Panc1 (cell line): ENCODE data around the gene C3orf22. TPM values are rescaled to one million over a fixed set of nuclear protein-coding genes. Genes with fewer than 3 reads are reported as not detected.

Source experiments
- ATAC-seq: fragments of 200-7000 bp; cut with Tn5 transposase; 2 replicates; pipeline ENCODE4 v1.9.1; 2020; ENCODE audit warnings: mild to moderate bottlenecking, moderate library complexity
- BruUV-seq: library from RNA; stranded (reverse); fragments of 400-500 nt; replicated peaks from 2 replicates; lab custom pipeline; 2021; lab: Mats Ljungman, UMichigan
- CTCF ChIA-PET: fragments of 300-600 bp; sonication (Branson Sonifier 250); formaldehyde crosslinking; loops from one replicate; lab custom pipeline; 2022; ENCODE audit warnings: antibody characterized with exemption; lab: Charles Lee
- POLR2A ChIA-PET: fragments of 300-600 bp; sonication (Branson Sonifier 250); formaldehyde crosslinking; loops from one replicate; lab custom pipeline; 2022; ENCODE audit warnings: antibody characterized with exemption; lab: Charles Lee
- DNase-seq: peaks from one replicate; pipeline ENCODE4 v3.0.0-alpha.2; 2010; ENCODE audit warnings: low read depth, low spot score
- H3K27ac ChIP-seq: 2 replicates; pipeline ENCODE4 v1.5.1; 2011; ENCODE audit warnings: mild to moderate bottlenecking, low read length, inconsistent platforms
- H3K27me3 ChIP-seq: fragments of 200-500 bp; sonication (Bioruptor generic); 2 replicates; pipeline ENCODE4 v1.6.0; 2014; ENCODE audit warnings: low read length, inconsistent platforms; ENCODE audit not compliant: control insufficient read depth, insufficient read depth
- H3K36me3 ChIP-seq: fragments of 200-500 bp; sonication (Bioruptor generic); 2 replicates; pipeline ENCODE4 v1.5.1; 2014; ENCODE audit warnings: inconsistent platforms, mild to moderate bottlenecking, low read length, moderate library complexity; ENCODE audit not compliant: control insufficient read depth, insufficient read depth
- H3K4me1 ChIP-seq: 2 replicates; pipeline ENCODE4 v1.5.1; 2011; ENCODE audit warnings: inconsistent platforms, mild to moderate bottlenecking, low read length, moderate library complexity; ENCODE audit not compliant: control insufficient read depth, insufficient read depth
- H3K4me3 ChIP-seq, 2 experiments: 2 replicates each; pipeline ENCODE4 v1.5.1; 2011 to 2012; ENCODE audit warnings: low read depth in 2 of 2, low read length in 2 of 2, mild to moderate bottlenecking in 2 of 2, inconsistent platforms in 1 of 2, moderate library complexity in 1 of 2
- H3K9me3 ChIP-seq: fragments of 200-500 bp; sonication (Bioruptor generic); 2 replicates; pipeline ENCODE4 v1.5.1; 2014; ENCODE audit warnings: low read depth, mild to moderate bottlenecking, inconsistent platforms, low read length, moderate library complexity; ENCODE audit not compliant: control insufficient read depth, insufficient read depth
- POLR2AphosphoS5 ChIP-seq: IDR thresholded peaks from 2 replicates; pipeline ENCODE4 v1.6.1; 2012; ENCODE audit warnings: mild to moderate bottlenecking, low read depth, low read length, moderate library complexity
- SIN3A ChIP-seq: IDR thresholded peaks from 2 replicates; pipeline ENCODE4 v1.6.1; 2012; ENCODE audit warnings: low read depth, mild to moderate bottlenecking, low read length, moderate library complexity, borderline replicate concordance; ENCODE audit not compliant: insufficient read depth
- TCF7L2 ChIP-seq: IDR thresholded peaks from 2 replicates; pipeline ENCODE4 v1.6.1; 2011; ENCODE audit warnings: mild to moderate bottlenecking, low read depth, low read length, inconsistent platforms
- in situ Hi-C: cut with HindIII; loops from 2 replicates; pipeline ENCODE4 v1.10.0; 2016; ENCODE audit warnings: low sequenced_read_pairs, low pct_unique_long_range_greater_than_20kb
- intact Hi-C: fragments of 100-400 bp; cut with micrococcal nuclease; formaldehyde crosslinking; loops from one replicate; pipeline ENCODE4 v1.10.0; 2022; ENCODE audit not compliant: unreplicated experiment
- total RNA-seq: library from RNA; stranded (reverse); gene quantifications from one replicate; pipeline ENCODE4 v1.2.1, GENCODE V29; 2021; ENCODE audit not compliant: unreplicated experiment
- TF ChIP-seq, protein P1 (sequence below), 2 experiments: IDR thresholded peaks; 2 replicates each; pipeline ENCODE4 v1.6.1; 2011 to 2012; ENCODE audit warnings: low read depth in 2 of 2, control low read depth in 1 of 2, low read length in 1 of 2, mild to moderate bottlenecking in 1 of 2, moderate library complexity in 1 of 2; ENCODE audit not compliant: insufficient read depth in 1 of 2
- TF ChIP-seq, protein P2 (sequence below): fragments of 450-650 bp; IDR thresholded peaks from 2 replicates; pipeline ENCODE4 v1.5.1; 2017; ENCODE audit warnings: mild to moderate bottlenecking

Gene C3orf22
- total RNA-seq, 1 experiment from 2014 or later: not detected

DNA sequence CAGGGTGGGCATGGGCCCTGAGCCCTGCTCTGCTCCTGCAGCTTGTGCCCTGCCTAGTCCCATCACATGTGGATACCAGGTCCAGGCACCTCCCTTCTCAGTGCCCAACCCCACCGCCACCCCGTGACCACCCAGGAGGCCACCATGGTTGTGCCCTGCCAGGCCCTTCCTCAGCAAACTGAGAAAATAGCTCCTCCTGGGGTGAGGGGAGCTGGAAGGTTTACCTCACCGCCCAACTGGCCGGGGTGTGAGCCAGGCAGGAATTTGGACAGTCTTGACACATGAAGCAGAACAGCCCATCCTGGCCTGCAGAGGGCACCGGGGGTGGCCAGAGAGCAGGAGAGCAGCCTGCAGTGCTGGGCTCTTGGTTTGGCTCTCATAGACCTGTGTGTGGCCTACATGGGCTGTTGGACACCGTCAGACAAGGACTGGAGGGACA is 11.4 kb upstream of the C3orf22 start:
- Histone ChIP-seq H3K27ac (no peak overlapping the region), H3K9me3 (no peaks in the 10 kb centered on the region), H3K4me3 (no peak overlapping the region), H3K27me3 (peaks cover 23% of the 10 kb centered on the region), H3K4me1 (no peaks in the 10 kb centered on the region), H3K36me3 (no peaks in the 10 kb centered on the region)
- intact Hi-C loops: no loop called here
- in situ Hi-C loops: no loop called here
- no TSS peak for BruUV-seq
- TF ChIP-seq POLR2AphosphoS5: no peak
- TF ChIP-seq, protein P1, sequence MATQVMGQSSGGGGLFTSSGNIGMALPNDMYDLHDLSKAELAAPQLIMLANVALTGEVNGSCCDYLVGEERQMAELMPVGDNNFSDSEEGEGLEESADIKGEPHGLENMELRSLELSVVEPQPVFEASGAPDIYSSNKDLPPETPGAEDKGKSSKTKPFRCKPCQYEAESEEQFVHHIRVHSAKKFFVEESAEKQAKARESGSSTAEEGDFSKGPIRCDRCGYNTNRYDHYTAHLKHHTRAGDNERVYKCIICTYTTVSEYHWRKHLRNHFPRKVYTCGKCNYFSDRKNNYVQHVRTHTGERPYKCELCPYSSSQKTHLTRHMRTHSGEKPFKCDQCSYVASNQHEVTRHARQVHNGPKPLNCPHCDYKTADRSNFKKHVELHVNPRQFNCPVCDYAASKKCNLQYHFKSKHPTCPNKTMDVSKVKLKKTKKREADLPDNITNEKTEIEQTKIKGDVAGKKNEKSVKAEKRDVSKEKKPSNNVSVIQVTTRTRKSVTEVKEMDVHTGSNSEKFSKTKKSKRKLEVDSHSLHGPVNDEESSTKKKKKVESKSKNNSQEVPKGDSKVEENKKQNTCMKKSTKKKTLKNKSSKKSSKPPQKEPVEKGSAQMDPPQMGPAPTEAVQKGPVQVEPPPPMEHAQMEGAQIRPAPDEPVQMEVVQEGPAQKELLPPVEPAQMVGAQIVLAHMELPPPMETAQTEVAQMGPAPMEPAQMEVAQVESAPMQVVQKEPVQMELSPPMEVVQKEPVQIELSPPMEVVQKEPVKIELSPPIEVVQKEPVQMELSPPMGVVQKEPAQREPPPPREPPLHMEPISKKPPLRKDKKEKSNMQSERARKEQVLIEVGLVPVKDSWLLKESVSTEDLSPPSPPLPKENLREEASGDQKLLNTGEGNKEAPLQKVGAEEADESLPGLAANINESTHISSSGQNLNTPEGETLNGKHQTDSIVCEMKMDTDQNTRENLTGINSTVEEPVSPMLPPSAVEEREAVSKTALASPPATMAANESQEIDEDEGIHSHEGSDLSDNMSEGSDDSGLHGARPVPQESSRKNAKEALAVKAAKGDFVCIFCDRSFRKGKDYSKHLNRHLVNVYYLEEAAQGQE (IDR thresholded peaks at IDR 0.05; ENCODE audit: insufficient read depth in 1 of 2, low read depth in 2 of 2, low read length in 1 of 2): no peak
- TF ChIP-seq, protein P2, sequence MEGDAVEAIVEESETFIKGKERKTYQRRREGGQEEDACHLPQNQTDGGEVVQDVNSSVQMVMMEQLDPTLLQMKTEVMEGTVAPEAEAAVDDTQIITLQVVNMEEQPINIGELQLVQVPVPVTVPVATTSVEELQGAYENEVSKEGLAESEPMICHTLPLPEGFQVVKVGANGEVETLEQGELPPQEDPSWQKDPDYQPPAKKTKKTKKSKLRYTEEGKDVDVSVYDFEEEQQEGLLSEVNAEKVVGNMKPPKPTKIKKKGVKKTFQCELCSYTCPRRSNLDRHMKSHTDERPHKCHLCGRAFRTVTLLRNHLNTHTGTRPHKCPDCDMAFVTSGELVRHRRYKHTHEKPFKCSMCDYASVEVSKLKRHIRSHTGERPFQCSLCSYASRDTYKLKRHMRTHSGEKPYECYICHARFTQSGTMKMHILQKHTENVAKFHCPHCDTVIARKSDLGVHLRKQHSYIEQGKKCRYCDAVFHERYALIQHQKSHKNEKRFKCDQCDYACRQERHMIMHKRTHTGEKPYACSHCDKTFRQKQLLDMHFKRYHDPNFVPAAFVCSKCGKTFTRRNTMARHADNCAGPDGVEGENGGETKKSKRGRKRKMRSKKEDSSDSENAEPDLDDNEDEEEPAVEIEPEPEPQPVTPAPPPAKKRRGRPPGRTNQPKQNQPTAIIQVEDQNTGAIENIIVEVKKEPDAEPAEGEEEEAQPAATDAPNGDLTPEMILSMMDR: no peak
- no peak for TF ChIP-seq SIN3A
- TF ChIP-seq TCF7L2: no peak
- DNase-seq (no peak), ATAC-seq (peak; percentile 50; the same call in 1 of the 2 replicates)
- ChIA-PET CTCF (no interaction called here), POLR2A (no interaction called here)

DNA sequence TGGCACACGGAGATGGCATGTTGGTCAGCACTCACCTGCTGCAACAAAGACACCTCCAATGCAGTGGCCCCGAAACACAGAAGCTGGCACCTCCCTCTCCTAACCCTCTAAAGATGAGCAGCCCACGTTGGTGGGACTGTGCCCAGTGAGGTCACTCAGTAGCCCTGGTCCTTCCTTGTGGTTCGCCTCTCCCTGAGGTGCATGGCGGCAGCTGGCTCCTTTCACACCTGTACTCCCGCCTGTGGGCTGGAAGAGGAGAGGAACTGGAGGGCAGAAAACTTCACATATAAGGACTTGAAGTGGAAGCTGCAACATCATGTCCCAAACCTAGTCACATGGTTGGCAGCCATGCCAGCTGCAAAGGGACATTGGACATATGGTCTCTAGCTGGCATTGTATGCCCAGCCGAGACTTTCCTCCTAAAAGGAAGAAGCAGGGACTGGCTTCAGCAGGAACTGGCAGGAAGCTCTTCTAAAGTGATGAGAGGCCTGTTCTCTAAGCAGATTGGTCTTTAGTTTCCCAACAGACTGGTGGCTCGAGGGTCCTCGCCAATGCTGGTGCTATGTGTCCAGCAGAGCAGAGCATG is 10.8 kb upstream of the C3orf22 start:
- CTCF ChIA-PET: no interaction called here
- BruUV-seq: no TSS peak

More for the DNA sequence above, 10.8 kb upstream of the C3orf22 start:
- no peak overlapping the region for H3K4me3 ChIP-seq
- DNase-seq (no peak), ATAC-seq (no peak)
- H3K27ac ChIP-seq: no peak overlapping the region
- no peaks in the 10 kb centered on the region for H3K9me3 ChIP-seq
- H3K27me3 ChIP-seq: peaks cover 18% of the 10 kb centered on the region
- intact Hi-C loops: loop anchor here (1.0 kb wide), 1 partner anchor 20 kb away; no protein-coding TSS in a partner anchor
- TF ChIP-seq POLR2AphosphoS5 (no peak), TCF7L2 (no peak), SIN3A (no peak)
- TF ChIP-seq, protein P1 (IDR thresholded peaks at IDR 0.05; ENCODE audit: insufficient read depth in 1 of 2, low read depth in 2 of 2, low read length in 1 of 2): no peak
- TF ChIP-seq, protein P2: no peak
- H3K36me3 ChIP-seq: no peaks in the 10 kb centered on the region
- H3K4me1 ChIP-seq: no peaks in the 10 kb centered on the region
- POLR2A ChIA-PET: no interaction called here
- in situ Hi-C loops: no loop called here
